Measurements from ENCODE around the gene NXPH2. TPM values are rescaled to one million over a fixed set of nuclear protein-coding genes. Genes with fewer than 3 reads are reported as not detected.

Gene NXPH2
- total RNA-seq, 1 donor from 2014 or later, result 1.0 TPM

- no peaks in the 10 kb centered on the region for H3K9me3 ChIP-seq (ENCODE audit: insufficient read depth, low read depth, low read length)
- Mint-ChIP-seq H3K27ac (ENCODE audit: unreplicated experiment) (no peak overlapping the region), H3K27me3 (ENCODE audit: low read depth, unreplicated experiment) (no peaks in the 10 kb centered on the region), H3K4me1 (ENCODE audit: low read depth, unreplicated experiment) (no peaks in the 10 kb centered on the region), H3K36me3 (ENCODE audit: low read depth, unreplicated experiment) (peaks cover 2% of the 10 kb centered on the region), H3K4me3 (ENCODE audit: unreplicated experiment) (no peak overlapping the region), H3K9me3 (ENCODE audit: unreplicated experiment) (peaks cover 17% of the 10 kb centered on the region)
- H4K20me1 ChIP-seq (ENCODE audit: insufficient read depth, low read length), result no peaks in the 10 kb centered on the region
- H3K79me2 ChIP-seq (ENCODE audit: insufficient read depth, low read length), result no peaks in the 10 kb centered on the region
- no peak overlapping the region for H3K4me3 ChIP-seq (ENCODE audit: insufficient read depth, low read depth, low read length)
- H2AFZ ChIP-seq (ENCODE audit: low read depth, low read length), result no peak overlapping the region
- TF ChIP-seq, protein P1, sequence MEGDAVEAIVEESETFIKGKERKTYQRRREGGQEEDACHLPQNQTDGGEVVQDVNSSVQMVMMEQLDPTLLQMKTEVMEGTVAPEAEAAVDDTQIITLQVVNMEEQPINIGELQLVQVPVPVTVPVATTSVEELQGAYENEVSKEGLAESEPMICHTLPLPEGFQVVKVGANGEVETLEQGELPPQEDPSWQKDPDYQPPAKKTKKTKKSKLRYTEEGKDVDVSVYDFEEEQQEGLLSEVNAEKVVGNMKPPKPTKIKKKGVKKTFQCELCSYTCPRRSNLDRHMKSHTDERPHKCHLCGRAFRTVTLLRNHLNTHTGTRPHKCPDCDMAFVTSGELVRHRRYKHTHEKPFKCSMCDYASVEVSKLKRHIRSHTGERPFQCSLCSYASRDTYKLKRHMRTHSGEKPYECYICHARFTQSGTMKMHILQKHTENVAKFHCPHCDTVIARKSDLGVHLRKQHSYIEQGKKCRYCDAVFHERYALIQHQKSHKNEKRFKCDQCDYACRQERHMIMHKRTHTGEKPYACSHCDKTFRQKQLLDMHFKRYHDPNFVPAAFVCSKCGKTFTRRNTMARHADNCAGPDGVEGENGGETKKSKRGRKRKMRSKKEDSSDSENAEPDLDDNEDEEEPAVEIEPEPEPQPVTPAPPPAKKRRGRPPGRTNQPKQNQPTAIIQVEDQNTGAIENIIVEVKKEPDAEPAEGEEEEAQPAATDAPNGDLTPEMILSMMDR (IDR thresholded peaks at IDR 0.05; ENCODE audit: insufficient read depth, low read depth, low read length), result no peak
- TF ChIP-seq EZH2 (IDR thresholded peaks at IDR 0.05; ENCODE audit: insufficient read depth, low read length), result no peak
- no peak for DNase-seq (ENCODE audit: low read depth)
- no peak overlapping the region for H3K9ac ChIP-seq (ENCODE audit: low read length)
- no peaks in the 10 kb centered on the region for H3K27me3 ChIP-seq (ENCODE audit: insufficient read depth, low read length)
- no peak for FAIRE-seq
- H3K4me2 ChIP-seq (ENCODE audit: low read length), result no peak overlapping the region
- H3K27ac ChIP-seq (ENCODE audit: low read depth, low read length), result no peak overlapping the region
- H3K4me1 ChIP-seq (ENCODE audit: insufficient read depth, low read length), result no peaks in the 10 kb centered on the region
- H3K36me3 ChIP-seq (ENCODE audit: insufficient read depth, low read length), result no peaks in the 10 kb centered on the region
These were observed 47.5 kb downstream of the NXPH2 start for GRCh38 chr2:138732651-138733050.

- no peaks in the 10 kb centered on the region for H3K27me3 ChIP-seq (ENCODE audit: insufficient read depth, low read length)
- TF ChIP-seq, protein P1 (IDR thresholded peaks at IDR 0.05; ENCODE audit: insufficient read depth, low read depth, low read length), result no peak
- TF ChIP-seq EZH2 (IDR thresholded peaks at IDR 0.05; ENCODE audit: insufficient read depth, low read length), result no peak
- H3K27me3 Mint-ChIP-seq (ENCODE audit: low read depth, unreplicated experiment), result no peaks in the 10 kb centered on the region
- H3K4me3 Mint-ChIP-seq (ENCODE audit: unreplicated experiment), result no peak overlapping the region
- no peaks in the 10 kb centered on the region for H3K36me3 ChIP-seq (ENCODE audit: insufficient read depth, low read length)
- H3K4me2 ChIP-seq (ENCODE audit: low read length), result no peak overlapping the region
- no peaks in the 10 kb centered on the region for H3K36me3 Mint-ChIP-seq (ENCODE audit: low read depth, unreplicated experiment)
- H3K9ac ChIP-seq (ENCODE audit: low read length), result no peak overlapping the region
- no peak for DNase-seq (ENCODE audit: low read depth)
- no peaks in the 10 kb centered on the region for H3K9me3 ChIP-seq (ENCODE audit: insufficient read depth, low read depth, low read length)
- H3K4me3 ChIP-seq (ENCODE audit: insufficient read depth, low read depth, low read length), result no peak overlapping the region
- no peaks in the 10 kb centered on the region for H3K79me2 ChIP-seq (ENCODE audit: insufficient read depth, low read length)
- no peaks in the 10 kb centered on the region for H4K20me1 ChIP-seq (ENCODE audit: insufficient read depth, low read length)
- H3K27ac ChIP-seq (ENCODE audit: low read depth, low read length), result no peak overlapping the region
- peaks cover 7% of the 10 kb centered on the region for H3K9me3 Mint-ChIP-seq (ENCODE audit: unreplicated experiment)
- H2AFZ ChIP-seq (ENCODE audit: low read depth, low read length), result no peak overlapping the region
- H3K4me1 Mint-ChIP-seq (ENCODE audit: low read depth, unreplicated experiment), result peaks cover 6% of the 10 kb centered on the region
- H3K4me1 ChIP-seq (ENCODE audit: insufficient read depth, low read length), result no peaks in the 10 kb centered on the region
- no peak for FAIRE-seq
- H3K27ac Mint-ChIP-seq (ENCODE audit: unreplicated experiment), result no peak overlapping the region
These were observed 49.6 kb downstream of the NXPH2 start for GRCh38 chr2:138730497-138731030.

GRCh38 chr2:138727956-138728355 lies 52.2 kb downstream of the NXPH2 start:
- TF ChIP-seq EZH2 (IDR thresholded peaks at IDR 0.05; ENCODE audit: insufficient read depth, low read length), result no peak
- TF ChIP-seq, protein P1 (IDR thresholded peaks at IDR 0.05; ENCODE audit: insufficient read depth, low read depth, low read length), result no peak
- Histone ChIP-seq H3K4me1 (ENCODE audit: insufficient read depth, low read length) (no peaks in the 10 kb centered on the region), H4K20me1 (ENCODE audit: insufficient read depth, low read length) (no peaks in the 10 kb centered on the region)

More at GRCh38 chr2:138727956-138728355, 52.2 kb downstream of the NXPH2 start:
- Mint-ChIP-seq H3K9me3 (ENCODE audit: unreplicated experiment) (no peaks in the 10 kb centered on the region), H3K36me3 (ENCODE audit: low read depth, unreplicated experiment) (no peaks in the 10 kb centered on the region), H3K4me1 (ENCODE audit: low read depth, unreplicated experiment) (peaks cover 6% of the 10 kb centered on the region), H3K4me3 (ENCODE audit: unreplicated experiment) (no peak overlapping the region), H3K27ac (ENCODE audit: unreplicated experiment) (no peak overlapping the region), H3K27me3 (ENCODE audit: low read depth, unreplicated experiment) (no peaks in the 10 kb centered on the region)
- Histone ChIP-seq H3K9ac (ENCODE audit: low read length) (no peak overlapping the region), H3K9me3 (ENCODE audit: insufficient read depth, low read depth, low read length) (no peaks in the 10 kb centered on the region), H3K27ac (ENCODE audit: low read depth, low read length) (no peak overlapping the region), H3K27me3 (ENCODE audit: insufficient read depth, low read length) (no peaks in the 10 kb centered on the region), H3K4me2 (ENCODE audit: low read length) (no peak overlapping the region), H3K4me3 (ENCODE audit: insufficient read depth, low read depth, low read length) (no peak overlapping the region), H2AFZ (ENCODE audit: low read depth, low read length) (no peak overlapping the region), H3K79me2 (ENCODE audit: insufficient read depth, low read length) (no peaks in the 10 kb centered on the region), H3K36me3 (ENCODE audit: insufficient read depth, low read length) (no peaks in the 10 kb centered on the region)
- DNase-seq (ENCODE audit: low read depth) (no peak), FAIRE-seq (no peak)

Data from astrocyte (in vitro differentiated cells and primary cell).